Panc1 (cell line): ENCODE results near the gene SECTM1. TPM values are rescaled to one million over a fixed set of nuclear protein-coding genes. Genes with fewer than 3 reads are reported as not detected.

Experiments used
- ATAC-seq: fragments of 200-7000 bp; cut with Tn5 transposase; 2 replicates; pipeline ENCODE4 v1.9.1; 2020; ENCODE audit warnings: mild to moderate bottlenecking, moderate library complexity
- BruUV-seq: library from RNA; stranded (reverse); fragments of 400-500 nt; replicated peaks from 2 replicates; lab custom pipeline; 2021; lab: Mats Ljungman, UMichigan
- CTCF ChIA-PET: fragments of 300-600 bp; sonication (Branson Sonifier 250); formaldehyde crosslinking; loops from one replicate; lab custom pipeline; 2022; ENCODE audit warnings: antibody characterized with exemption; lab: Charles Lee
- POLR2A ChIA-PET: fragments of 300-600 bp; sonication (Branson Sonifier 250); formaldehyde crosslinking; loops from one replicate; lab custom pipeline; 2022; ENCODE audit warnings: antibody characterized with exemption; lab: Charles Lee
- DNase-seq: peaks from one replicate; pipeline ENCODE4 v3.0.0-alpha.2; 2010; ENCODE audit warnings: low read depth, low spot score
- H3K27ac ChIP-seq: 2 replicates; pipeline ENCODE4 v1.5.1; 2011; ENCODE audit warnings: mild to moderate bottlenecking, low read length, inconsistent platforms
- H3K27me3 ChIP-seq: fragments of 200-500 bp; sonication (Bioruptor generic); 2 replicates; pipeline ENCODE4 v1.6.0; 2014; ENCODE audit warnings: low read length, inconsistent platforms; ENCODE audit not compliant: control insufficient read depth, insufficient read depth
- H3K36me3 ChIP-seq: fragments of 200-500 bp; sonication (Bioruptor generic); 2 replicates; pipeline ENCODE4 v1.5.1; 2014; ENCODE audit warnings: inconsistent platforms, mild to moderate bottlenecking, low read length, moderate library complexity; ENCODE audit not compliant: control insufficient read depth, insufficient read depth
- H3K4me1 ChIP-seq: 2 replicates; pipeline ENCODE4 v1.5.1; 2011; ENCODE audit warnings: inconsistent platforms, mild to moderate bottlenecking, low read length, moderate library complexity; ENCODE audit not compliant: control insufficient read depth, insufficient read depth
- H3K4me3 ChIP-seq, 2 experiments: 2 replicates each; pipeline ENCODE4 v1.5.1; 2011 to 2012; ENCODE audit warnings: low read depth in 2 of 2, low read length in 2 of 2, mild to moderate bottlenecking in 2 of 2, inconsistent platforms in 1 of 2, moderate library complexity in 1 of 2
- H3K9me3 ChIP-seq: fragments of 200-500 bp; sonication (Bioruptor generic); 2 replicates; pipeline ENCODE4 v1.5.1; 2014; ENCODE audit warnings: low read depth, mild to moderate bottlenecking, inconsistent platforms, low read length, moderate library complexity; ENCODE audit not compliant: control insufficient read depth, insufficient read depth
- CTCF ChIP-seq: fragments of 450-650 bp; IDR thresholded peaks from 2 replicates; pipeline ENCODE4 v1.5.1; 2017; ENCODE audit warnings: mild to moderate bottlenecking
- POLR2AphosphoS5 ChIP-seq: IDR thresholded peaks from 2 replicates; pipeline ENCODE4 v1.6.1; 2012; ENCODE audit warnings: mild to moderate bottlenecking, low read depth, low read length, moderate library complexity
- REST ChIP-seq, 2 experiments: IDR thresholded peaks; 2 replicates each; pipeline ENCODE4 v1.6.1; 2011 to 2012; ENCODE audit warnings: low read depth in 2 of 2, control low read depth in 1 of 2, low read length in 1 of 2, mild to moderate bottlenecking in 1 of 2, moderate library complexity in 1 of 2; ENCODE audit not compliant: insufficient read depth in 1 of 2
- SIN3A ChIP-seq: IDR thresholded peaks from 2 replicates; pipeline ENCODE4 v1.6.1; 2012; ENCODE audit warnings: low read depth, mild to moderate bottlenecking, low read length, moderate library complexity, borderline replicate concordance; ENCODE audit not compliant: insufficient read depth
- TCF7L2 ChIP-seq: IDR thresholded peaks from 2 replicates; pipeline ENCODE4 v1.6.1; 2011; ENCODE audit warnings: mild to moderate bottlenecking, low read depth, low read length, inconsistent platforms
- in situ Hi-C: cut with HindIII; loops from 2 replicates; pipeline ENCODE4 v1.10.0; 2016; ENCODE audit warnings: low sequenced_read_pairs, low pct_unique_long_range_greater_than_20kb
- intact Hi-C: fragments of 100-400 bp; cut with micrococcal nuclease; formaldehyde crosslinking; loops from one replicate; pipeline ENCODE4 v1.10.0; 2022; ENCODE audit not compliant: unreplicated experiment
- total RNA-seq: library from RNA; stranded (reverse); gene quantifications from one replicate; pipeline ENCODE4 v1.2.1, GENCODE V29; 2021; ENCODE audit not compliant: unreplicated experiment

SECTM1 gene
- total RNA-seq, 1 experiment from 2014 or later: 5.4 TPM

GRCh38 chr17:82300707-82301270, 32.8 kb downstream of the SECTM1 start:
- in situ Hi-C loops: no loop called here
- H3K9me3 ChIP-seq: no peaks in the 10 kb centered on the region
- no peak overlapping the region for H3K4me3 ChIP-seq
- ATAC-seq (peak; percentile 40), DNase-seq (no peak)
- TF ChIP-seq CTCF (peak; percentile 97), POLR2AphosphoS5 (no peak), REST (IDR thresholded peaks at IDR 0.05; ENCODE audit: insufficient read depth in 1 of 2, low read depth in 2 of 2, low read length in 1 of 2) (peak in 1 of 2 experiments; percentile 60; a peak in 1 of 4 replicates)
- H3K36me3 ChIP-seq: no peaks in the 10 kb centered on the region
- no peak overlapping the region for H3K27ac ChIP-seq
- no TSS peak for BruUV-seq
- CTCF ChIA-PET: interaction anchor here (0.6 to 1.8 kb wide), 7 partner anchors 10 to 114 kb away, joined by 3 to 11 read pairs (median 4); partner anchors contain the start of gene CD7
- intact Hi-C loops: no loop called here
- H3K27me3 ChIP-seq: no peaks in the 10 kb centered on the region
- peaks cover 56% of the 10 kb centered on the region for H3K4me1 ChIP-seq
- POLR2A ChIA-PET: no interaction called here

- Histone ChIP-seq H3K27me3 (no peaks in the 10 kb centered on the region), H3K9me3 (no peaks in the 10 kb centered on the region), H3K27ac (no peak overlapping the region), H3K36me3 (no peaks in the 10 kb centered on the region), H3K4me3 (no peak overlapping the region), H3K4me1 (peaks cover 62% of the 10 kb centered on the region)
- ChIA-PET CTCF (interaction anchor here (0.6 to 1.8 kb wide), 5 partner anchors 11 to 115 kb away, joined by 3 to 5 read pairs (median 4); no protein-coding TSS in a partner anchor), POLR2A (no interaction called here)
- intact Hi-C loops: no loop called here
- in situ Hi-C loops: no loop called here
- no peak for DNase-seq
- no peak for TF ChIP-seq TCF7L2
- no TSS peak for BruUV-seq
- ATAC-seq: no peak
These were observed 33.3 kb downstream of the SECTM1 start for GRCh38 chr17:82300228-82300627.

- Histone ChIP-seq H3K4me1 (peaks cover 69% of the 10 kb centered on the region), H3K27ac (no peak overlapping the region; the same call in 1 of the 2 replicates), H3K4me3 (no peak overlapping the region), H3K27me3 (no peaks in the 10 kb centered on the region), H3K36me3 (no peaks in the 10 kb centered on the region), H3K9me3 (no peaks in the 10 kb centered on the region)
- intact Hi-C loops (loop anchor here (5.0 kb wide), 1 partner anchor 33 kb away; the partner anchor contains the start of gene SECTM1), in situ Hi-C loops (loop anchor here (10.0 kb wide), 1 partner anchor 45 kb away; no protein-coding TSS in a partner anchor)
- POLR2A ChIA-PET: no interaction called here
- no peak for ATAC-seq
- BruUV-seq: no TSS peak
- CTCF ChIA-PET: interaction anchor here (1.8 kb wide), 1 partner anchor 39 kb away, joined by 4 read pairs; no protein-coding TSS in a partner anchor
- TF ChIP-seq POLR2AphosphoS5: no peak
- no peak for TF ChIP-seq REST (IDR thresholded peaks at IDR 0.05; ENCODE audit: insufficient read depth in 1 of 2, low read depth in 2 of 2, low read length in 1 of 2)
- TF ChIP-seq CTCF: no peak
- TF ChIP-seq SIN3A: no peak
- no peak for TF ChIP-seq TCF7L2
- DNase-seq: no peak
These were observed 34.1 kb downstream of the SECTM1 start for GRCh38 chr17:82299452-82299851.
